Activated B cell treated with CpG ODN at 0.5 μM for 24 hours (primary cell): ENCODE data around the gene NECAB3. TPM values are rescaled to one million over a fixed set of nuclear protein-coding genes. Genes with fewer than 3 reads are reported as not detected.

ENCODE experiments used
- ATAC-seq: fragments of 200-7000 bp; cut with Tn5 transposase; one replicate; pipeline ENCODE4 v1.10.0; 2021; ENCODE audit warnings: low read depth, mild to moderate bottlenecking, moderate library complexity
- CTCF ChIA-PET: fragments of 350-600 bp; sonication (Branson Sonifier 250); formaldehyde crosslinking; loops from one replicate; lab custom pipeline; 2021; ENCODE audit warnings: antibody characterized with exemption; lab: Charles Lee
- POLR2A ChIA-PET: fragments of 350-600 bp; sonication (Branson Sonifier 250); formaldehyde crosslinking; loops from one replicate; lab custom pipeline; 2021; ENCODE audit warnings: antibody characterized with exemption; lab: Charles Lee
- DNase-seq: peaks from one replicate; pipeline ENCODE4 v3.0.0; 2022
- H3K27ac Mint-ChIP-seq: one replicate; pipeline ENCODE4 v1.8.0; 2020; ENCODE audit warnings: mixed read lengths
- H3K27me3 Mint-ChIP-seq: one replicate; pipeline ENCODE4 v1.8.0; 2021; ENCODE audit warnings: mixed read lengths
- H3K36me3 Mint-ChIP-seq: one replicate; pipeline ENCODE4 v1.8.0; 2021; ENCODE audit warnings: low read depth, mixed read lengths
- H3K4me1 Mint-ChIP-seq: one replicate; pipeline ENCODE4 v1.8.0; 2021; ENCODE audit warnings: mixed read lengths
- H3K4me3 Mint-ChIP-seq: one replicate; pipeline ENCODE4 v1.8.0; 2020; ENCODE audit warnings: mild to moderate bottlenecking, mixed read lengths
- H3K9me3 Mint-ChIP-seq: one replicate; pipeline ENCODE4 v1.8.0; 2020; ENCODE audit warnings: mixed read lengths
- CTCF ChIP-seq: fragments of 200-600 bp; IDR thresholded peaks from one replicate; pipeline ENCODE4 v1.8.0; 2022; ENCODE audit warnings: antibody characterized with exemption, mild to moderate bottlenecking
- intact Hi-C: fragments of 100-400 bp; cut with micrococcal nuclease; formaldehyde crosslinking; loops from one replicate; pipeline ENCODE4 v1.15.1; 2024
- total RNA-seq: library from RNA; stranded (reverse); gene quantifications from 2 replicates; pipeline ENCODE4 v1.2.3, GENCODE V29; 2022

NECAB3 gene
- total RNA-seq, 1 donor from 2014 or later, result 7.5 TPM

DNA sequence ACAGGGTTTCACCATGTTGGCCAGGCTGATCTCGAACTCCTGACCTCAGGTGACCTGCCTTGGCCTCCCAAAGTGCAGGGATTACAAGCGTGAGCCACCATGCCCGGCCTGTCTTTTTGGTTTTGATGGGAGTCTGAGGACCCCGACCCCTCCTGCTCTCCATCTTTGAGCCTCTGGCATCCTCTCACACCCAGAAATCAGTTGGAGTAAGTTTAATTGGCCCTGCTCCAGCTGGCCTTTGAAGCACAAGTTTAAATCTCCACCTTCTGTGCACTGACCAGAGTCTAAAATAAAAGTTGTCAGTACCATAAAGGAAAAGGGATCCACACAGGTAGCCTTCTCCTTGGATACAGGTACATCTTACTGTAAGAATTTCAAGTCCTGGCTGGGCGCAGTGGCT lies 28.0 kb downstream of the NECAB3 start:
- Mint-ChIP-seq H3K4me1 (peaks cover 6% of the 10 kb centered on the region), H3K27me3 (no peaks in the 10 kb centered on the region), H3K36me3 (peaks cover 39% of the 10 kb centered on the region), H3K9me3 (no peaks in the 10 kb centered on the region), H3K27ac (no peak overlapping the region), H3K4me3 (no peak overlapping the region)
- ChIA-PET POLR2A (no interaction called here), CTCF (no interaction called here)
- intact Hi-C loops, result no loop called here
- TF ChIP-seq CTCF, result no peak
- DNase-seq (no peak), ATAC-seq (no peak)

- no peaks in the 10 kb centered on the region for H3K9me3 Mint-ChIP-seq
- peaks cover 6% of the 10 kb centered on the region for H3K4me1 Mint-ChIP-seq
- no peaks in the 10 kb centered on the region for H3K27me3 Mint-ChIP-seq
- H3K27ac Mint-ChIP-seq, result no peak overlapping the region
- H3K4me3 Mint-ChIP-seq, result no peak overlapping the region
- ATAC-seq (no peak), DNase-seq (no peak)
- intact Hi-C loops, result no loop called here
- H3K36me3 Mint-ChIP-seq, result peaks cover 45% of the 10 kb centered on the region
- POLR2A ChIA-PET, result no interaction called here
- no peak for TF ChIP-seq CTCF
- CTCF ChIA-PET, result no interaction called here
These were observed 28.8 kb downstream of the NECAB3 start for GRCh38 chr20:33645396-33645795.

- POLR2A ChIA-PET, result no interaction called here
- peaks cover 6% of the 10 kb centered on the region for H3K4me1 Mint-ChIP-seq
These were observed 29.2 kb downstream of the NECAB3 start for GRCh38 chr20:33645072-33645358.

GRCh38 chr20:33644313-33645071 lies 29.7 kb downstream of the NECAB3 start:
- intact Hi-C loops, result no loop called here
- CTCF ChIA-PET, result no interaction called here
- no peaks in the 10 kb centered on the region for H3K27me3 Mint-ChIP-seq
- ATAC-seq (no peak), DNase-seq (no peak)
- POLR2A ChIA-PET, result no interaction called here
- H3K9me3 Mint-ChIP-seq, result no peaks in the 10 kb centered on the region
- H3K27ac Mint-ChIP-seq, result no peak overlapping the region
- H3K36me3 Mint-ChIP-seq, result peaks cover 54% of the 10 kb centered on the region
- TF ChIP-seq CTCF, result no peak
- H3K4me3 Mint-ChIP-seq, result no peak overlapping the region
- peaks cover 6% of the 10 kb centered on the region for H3K4me1 Mint-ChIP-seq

More at GRCh38 chr20:33645072-33645358, 29.2 kb downstream of the NECAB3 start:
- Mint-ChIP-seq H3K4me3 (no peak overlapping the region), H3K9me3 (no peaks in the 10 kb centered on the region), H3K27ac (no peak overlapping the region), H3K27me3 (no peaks in the 10 kb centered on the region), H3K36me3 (peaks cover 49% of the 10 kb centered on the region)
- intact Hi-C loops, result no loop called here
- ATAC-seq (no peak), DNase-seq (no peak)
- no peak for TF ChIP-seq CTCF
- CTCF ChIA-PET, result no interaction called here

DNA sequence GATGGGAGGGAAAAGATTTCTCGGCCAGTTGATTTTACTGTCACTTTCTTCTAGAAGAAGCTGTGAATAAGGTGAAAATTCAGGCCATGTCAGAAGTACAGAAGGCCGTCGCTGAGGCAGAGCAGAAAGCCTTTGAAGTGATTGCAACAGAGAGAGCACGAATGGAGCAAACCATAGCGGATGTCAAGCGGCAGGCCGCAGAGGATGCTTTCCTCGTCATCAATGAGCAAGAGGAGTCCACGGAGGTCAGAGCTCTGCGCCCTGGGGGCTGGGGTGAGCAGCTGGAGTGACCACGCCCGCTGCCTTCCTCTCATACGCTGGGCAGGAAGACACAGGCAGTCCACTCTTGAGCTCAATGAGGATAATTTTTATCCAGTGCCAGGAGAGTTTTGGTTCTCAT lies 33.9 kb downstream of the NECAB3 start:
- CTCF ChIA-PET, result no interaction called here
- Mint-ChIP-seq H3K27me3 (no peaks in the 10 kb centered on the region), H3K27ac (no peak overlapping the region), H3K9me3 (no peaks in the 10 kb centered on the region), H3K4me1 (no peaks in the 10 kb centered on the region), H3K36me3 (peaks cover 71% of the 10 kb centered on the region), H3K4me3 (no peak overlapping the region)
- POLR2A ChIA-PET, result no interaction called here
- DNase-seq (no peak), ATAC-seq (no peak)
- no peak for TF ChIP-seq CTCF
- intact Hi-C loops, result no loop called here
